Lung (tissue), 13 donors: ENCODE measurements around the gene PABPC3. TPM values are rescaled to one million over a fixed set of nuclear protein-coding genes. Genes with fewer than 3 reads are reported as not detected.

Source experiments
- ATAC-seq: fragments of 200-7000 bp; cut with Tn5 transposase; one replicate; pipeline ENCODE4 v1.9.1; 2020; ENCODE audit warnings: moderate number of reproducible peaks; ENCODE audit not compliant: insufficient read depth, low FRiP score
- DNase-seq, 3 donors: peaks; one replicate each; pipeline ENCODE4 v3.0.0-alpha.2; 2013 to 2017
- H3K27ac ChIP-seq, 2 donors: one replicate each; pipeline ENCODE4 v1.5.1; 2013; ENCODE audit warnings: mild to moderate bottlenecking in 2 of 2, moderate library complexity in 2 of 2, control low read depth in 1 of 2, inconsistent platforms in 1 of 2, low read depth in 1 of 2, low read length in 1 of 2
- H3K27me3 ChIP-seq, 3 donors: one replicate each; pipeline ENCODE4 v1.5.1; 2013; ENCODE audit warnings: low read length in 2 of 3; ENCODE audit not compliant: control insufficient read depth in 3 of 3, insufficient read depth in 3 of 3
- H3K36me3 ChIP-seq, 4 donors: one replicate each; pipeline ENCODE4 v1.5.1; 2013; ENCODE audit warnings: low read length in 4 of 4, mild to moderate bottlenecking in 1 of 4, moderate library complexity in 1 of 4; ENCODE audit not compliant: control insufficient read depth in 4 of 4, insufficient read depth in 4 of 4
- H3K4me1 ChIP-seq, 5 donors: one replicate each; pipeline ENCODE4 v1.5.1; 2013; ENCODE audit warnings: low read length in 5 of 5, mild to moderate bottlenecking in 2 of 5, moderate library complexity in 1 of 5; ENCODE audit not compliant: control insufficient read depth in 5 of 5, insufficient read depth in 5 of 5
- H3K4me3 ChIP-seq: one replicate; pipeline ENCODE4 v1.5.1; 2013; ENCODE audit warnings: mild to moderate bottlenecking, control low read depth, moderate library complexity
- H3K9ac ChIP-seq, 2 donors: one replicate each; pipeline ENCODE4 v1.5.1; 2013; ENCODE audit warnings: low read length in 2 of 2, control low read depth in 1 of 2; ENCODE audit not compliant: insufficient read depth in 1 of 2
- H3K9me3 ChIP-seq, 4 donors: one replicate each; pipeline ENCODE4 v1.5.1; 2013; ENCODE audit warnings: low read length in 3 of 4, mild to moderate bottlenecking in 1 of 4, moderate library complexity in 1 of 4; ENCODE audit not compliant: control insufficient read depth in 4 of 4, insufficient read depth in 3 of 4
- CTCF ChIP-seq: IDR thresholded peaks from 2 replicates; pipeline ENCODE4 v1.5.1; 2012; ENCODE audit warnings: mild to moderate bottlenecking; ENCODE audit errors: control extremely low read depth, extremely low read depth
- WGBS, 2 donors: extraction: QIAGEN DNeasy Blood & Tissue Kit; methylation state at CpG; one replicate each; pipeline ENCODE4 v1.1.7; 2013; 5-methylcytosine and 5-hydroxymethylcytosine counted together
- polyA plus RNA-seq, 2 donors: library from polyadenylated mRNA; stranded (reverse); fragments of 200-250 nt; gene quantifications; one replicate each; pipeline ENCODE4 v1.2.1, GENCODE V29; 2013
- small RNA-seq: library from RNA; depleted of rRNA; stranded (forward); fragments of <200 nt; gene quantifications from one replicate; pipeline ENCODE3, GENCODE V24; 2014; ENCODE audit warnings: low replicate concordance
- total RNA-seq, 2 donors: library from RNA; depleted of rRNA in 1 of 2; stranded (reverse); fragments of >200 nt in 1 of 2; gene quantifications; one replicate each; pipeline ENCODE4 v1.2.1, GENCODE V29; 2014 to 2021
- donor health status: control.
- donor health status: control.
- donor health status: Bipolar disorder and iron deficiency.
- donor health status: healthy.
- donor health status: DM: yes; HTN: yes; CAD: no.

PABPC3 gene
- total and polyA plus RNA-seq, 4 donors, result 0.02 to 0.51 (median 0.14) TPM

- no peak for DNase-seq
- TF ChIP-seq CTCF, result no peak
- Histone ChIP-seq H3K9ac (no peak overlapping the region), H3K4me1 (no peaks in the 10 kb centered on the region), H3K27me3 (peaks cover 0 to 2% (median 0%) of the 10 kb centered on the region in 3 donors), H3K27ac (no peak overlapping the region), H3K9me3 (peaks cover 0 to 5% (median 0%) of the 10 kb centered on the region in 4 donors), H3K36me3 (no peaks in the 10 kb centered on the region), H3K4me3 (no peak overlapping the region)
- no peak for ATAC-seq
- WGBS, 2 donors, result 88 to 96% methylated on average over 7 of the region's 7 CpGs
These were observed 47.8 kb downstream of the PABPC3 start for GRCh38 chr13:25143706-25144105.

DNA sequence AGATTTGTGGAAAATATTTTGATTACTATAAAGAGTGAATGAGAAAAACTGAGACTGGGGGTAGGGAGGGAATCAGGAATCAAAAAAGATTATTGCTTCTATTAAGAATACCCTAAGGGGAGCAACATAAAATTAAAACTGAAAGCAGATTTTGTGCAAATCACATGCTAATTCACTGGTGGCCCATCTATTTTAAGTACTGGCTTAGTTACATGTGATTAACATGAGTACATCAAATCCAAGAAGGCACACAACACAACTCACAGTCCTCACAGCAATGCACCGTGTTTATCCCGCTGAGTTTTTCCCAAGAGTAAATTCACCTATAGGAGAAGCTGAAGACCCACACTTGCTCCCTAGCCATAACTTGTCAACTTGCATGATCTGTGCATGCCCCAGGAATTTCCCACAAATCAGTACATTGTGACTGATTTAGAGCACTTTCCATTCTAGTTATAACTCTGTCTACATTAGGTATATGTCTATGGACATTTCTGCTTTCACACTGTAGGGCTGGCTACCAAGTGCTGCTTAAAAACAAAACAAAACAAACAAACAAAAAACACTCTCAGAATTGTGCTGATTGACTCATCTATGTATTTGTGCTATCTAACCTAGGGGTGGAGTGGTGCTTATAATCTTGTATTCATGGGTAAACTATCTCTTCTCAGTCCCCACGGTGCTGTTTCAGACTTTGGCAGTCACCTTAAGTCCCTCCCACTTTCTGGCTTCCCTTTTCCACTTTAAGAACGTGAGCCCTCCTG is 51.9 kb downstream of the PABPC3 start:
- Histone ChIP-seq H3K27ac (no peak overlapping the region), H3K27me3 (peaks cover 0 to 2% (median 0%) of the 10 kb centered on the region in 3 donors), H3K36me3 (no peaks in the 10 kb centered on the region), H3K9me3 (peaks cover 0 to 8% (median 0%) of the 10 kb centered on the region in 4 donors), H3K9ac (no peak overlapping the region), H3K4me3 (no peak overlapping the region), H3K4me1 (no peaks in the 10 kb centered on the region)
- 80 to 85% methylated on average over 4 of the region's 4 CpGs for WGBS, 2 donors
- ATAC-seq (no peak), DNase-seq (no peak)
- no peak for TF ChIP-seq CTCF

DNA sequence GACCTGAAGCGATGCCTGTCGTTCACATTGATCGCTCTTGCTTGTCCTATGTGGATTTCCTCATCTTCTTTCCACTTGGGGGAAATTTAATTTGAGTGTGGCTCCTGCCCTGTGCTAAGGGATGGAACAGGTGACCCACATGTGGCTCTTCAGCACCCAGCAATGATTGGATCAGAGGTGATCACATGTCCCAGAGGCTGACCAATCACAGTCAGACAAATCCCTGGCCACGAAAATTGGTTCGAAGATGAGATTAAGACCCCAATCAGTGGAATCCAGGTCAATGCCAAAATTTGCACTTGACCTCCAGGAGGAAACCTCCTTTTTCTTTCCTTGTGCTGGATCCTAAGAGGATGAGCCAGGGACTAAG is 52.5 kb downstream of the PABPC3 start:
- WGBS, 2 donors, result 91 to 96% methylated on average over 5 of the region's 5 CpGs
- Histone ChIP-seq H3K27ac (no peak overlapping the region), H3K9me3 (peaks cover 0 to 8% (median 0%) of the 10 kb centered on the region in 4 donors), H3K4me1 (no peaks in the 10 kb centered on the region), H3K9ac (no peak overlapping the region), H3K36me3 (no peaks in the 10 kb centered on the region), H3K4me3 (no peak overlapping the region), H3K27me3 (peaks cover 0 to 2% (median 0%) of the 10 kb centered on the region in 3 donors)
- TF ChIP-seq CTCF, result no peak
- ATAC-seq (no peak), DNase-seq (no peak)

Small RNAs within 50 kb of the gene (small RNA-seq; reads per million reads assigned to genes)
- gene AL359757.2, result not detected

Other genes starting within 250 kb of the PABPC3 start
- gene AMER2, start 76.2 kb downstream of the PABPC3 start, total RNA-seq, result 1 to 10 TPM in 1 of 2 donors, not detected in 1; 2.0 TPM
- under 1 TPM in 1 of 2 donors, not detected in 1; 0.02 TPM for gene AMER2, start 76.2 kb downstream of the PABPC3 start, polyA plus RNA-seq
- 10 to 100 TPM; 19.6 to 23.4 TPM for gene MTMR6, start 191.4 kb downstream of the PABPC3 start, total RNA-seq
- 10 to 100 TPM in 1 of 2 donors, 1 to 10 TPM in 1; 5.5 to 16.0 TPM for gene MTMR6, start 191.4 kb downstream of the PABPC3 start, polyA plus RNA-seq
- gene NUP58, start 205.5 kb downstream of the PABPC3 start, total RNA-seq, result 10 to 100 TPM; 77.6 to 82.5 TPM
- gene NUP58, start 205.5 kb downstream of the PABPC3 start, polyA plus RNA-seq, result 10 to 100 TPM; 25.6 to 30.5 TPM